Activated CD4-positive, alpha-beta T cell treated with anti-CD3 and anti-CD28 coated beads, Interleukin-2, amount 10 ng/mL, durations not matched to agents 7 days and 5 days (primary cell): Measurements from ENCODE around the gene VIPAS39. TPM values are rescaled to one million over a fixed set of nuclear protein-coding genes. Genes with fewer than 3 reads are reported as not detected.

ENCODE experiments used
- CTCF ChIA-PET: fragments of 350-600 bp; sonication (Branson Sonifier 250); formaldehyde crosslinking; loops from one replicate; lab custom pipeline; 2021; ENCODE audit warnings: antibody characterized with exemption; lab: Charles Lee
- POLR2A ChIA-PET: fragments of 350-600 bp; sonication (Branson Sonifier 250); formaldehyde crosslinking; loops from one replicate; lab custom pipeline; 2021; ENCODE audit warnings: antibody characterized with exemption; lab: Charles Lee
- DNase-seq: peaks from one replicate; pipeline ENCODE4 v3.0.0-alpha.2; 2020
- H3K27ac Mint-ChIP-seq: one replicate; pipeline ENCODE4 v1.8.0; 2021; ENCODE audit warnings: mild to moderate bottlenecking, moderate library complexity, mixed read lengths
- H3K27me3 Mint-ChIP-seq: one replicate; pipeline ENCODE4 v1.8.0; 2021; ENCODE audit warnings: mixed read lengths
- H3K36me3 Mint-ChIP-seq: one replicate; pipeline ENCODE4 v1.8.0; 2021; ENCODE audit warnings: low read depth, mixed read lengths
- H3K4me1 Mint-ChIP-seq: one replicate; pipeline ENCODE4 v1.8.0; 2021; ENCODE audit warnings: mixed read lengths
- H3K4me3 Mint-ChIP-seq: one replicate; pipeline ENCODE4 v1.8.0; 2021; ENCODE audit warnings: mild to moderate bottlenecking, moderate library complexity, mixed read lengths
- H3K9me3 Mint-ChIP-seq: one replicate; pipeline ENCODE4 v1.8.0; 2021; ENCODE audit warnings: mixed read lengths
- total RNA-seq, 2 experiments: library from RNA; stranded (reverse); gene quantifications; one replicate each; pipeline ENCODE4 v1.2.3, GENCODE V29; 2021

The VIPAS39 gene
- total RNA-seq, 2 experiments from 2014 or later, result 19.0 to 20.7 TPM

DNA sequence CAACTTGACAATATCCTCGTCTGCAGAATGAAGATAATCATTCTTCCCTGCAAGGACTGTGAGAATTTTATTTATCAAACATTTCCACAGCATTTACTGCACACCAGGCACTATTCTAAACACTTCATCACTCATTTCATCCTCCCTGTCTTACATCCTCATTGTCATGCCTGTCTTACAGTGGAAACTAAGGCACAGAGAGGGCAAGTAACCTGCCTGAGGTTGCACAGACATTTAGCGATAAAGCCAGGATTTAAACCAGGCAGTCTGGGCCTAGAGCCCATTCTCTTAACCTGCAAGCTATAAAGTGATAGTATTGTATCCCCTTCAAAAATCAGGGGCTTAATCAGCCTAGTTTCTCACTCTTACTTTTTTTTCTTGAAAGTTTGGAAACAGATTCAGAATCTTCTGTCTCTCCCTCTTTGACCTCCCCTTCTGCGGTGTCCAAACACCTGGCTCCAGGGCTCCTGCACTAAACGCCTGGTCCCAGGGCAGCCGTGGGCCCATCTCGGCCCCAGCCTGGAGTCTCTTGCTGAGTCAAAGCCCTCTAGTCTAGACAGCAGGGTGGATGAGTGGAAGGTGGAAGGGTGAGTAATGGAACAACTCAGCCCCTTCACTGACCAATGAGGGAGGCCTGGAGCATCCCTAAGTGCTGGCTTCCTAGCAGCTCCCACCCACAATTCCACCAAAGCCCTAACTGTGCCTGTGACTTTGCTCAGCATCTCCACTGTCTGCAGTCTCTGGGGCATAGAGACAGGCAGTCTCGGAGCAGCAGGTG, 28.7 kb upstream of the VIPAS39 start:
- Mint-ChIP-seq H3K4me3 (no peak overlapping the region), H3K36me3 (no peaks in the 10 kb centered on the region), H3K27me3 (no peaks in the 10 kb centered on the region), H3K4me1 (no peaks in the 10 kb centered on the region), H3K27ac (no peak overlapping the region), H3K9me3 (no peaks in the 10 kb centered on the region)
- POLR2A ChIA-PET, result no interaction called here
- DNase-seq, result no peak
- CTCF ChIA-PET, result no interaction called here

DNA sequence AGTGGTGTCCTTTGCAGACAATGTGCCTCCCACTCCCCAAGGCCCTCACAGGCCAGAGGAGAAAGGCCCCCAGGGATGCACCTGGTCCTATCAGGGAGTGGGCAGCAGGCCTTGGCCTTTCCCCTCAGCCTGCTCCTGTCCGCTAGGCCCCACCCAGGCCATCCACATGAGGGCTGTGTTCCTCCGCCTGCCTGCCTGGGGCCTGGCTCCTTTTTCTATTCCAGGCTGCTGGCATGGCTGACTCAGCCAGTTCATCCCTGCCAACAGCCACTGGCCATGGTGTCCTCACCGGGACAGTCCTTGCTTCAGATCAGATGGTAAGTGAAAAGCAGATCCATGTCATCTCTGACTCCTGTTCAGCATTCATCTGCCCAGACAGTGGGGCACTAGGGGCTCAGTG, 27.9 kb upstream of the VIPAS39 start:
- no peak for DNase-seq
- no peaks in the 10 kb centered on the region for H3K4me1 Mint-ChIP-seq
- H3K27me3 Mint-ChIP-seq, result no peaks in the 10 kb centered on the region
- H3K27ac Mint-ChIP-seq, result no peak overlapping the region
- H3K9me3 Mint-ChIP-seq, result no peaks in the 10 kb centered on the region
- H3K4me3 Mint-ChIP-seq, result no peak overlapping the region
- no peaks in the 10 kb centered on the region for H3K36me3 Mint-ChIP-seq
- CTCF ChIA-PET, result no interaction called here
- POLR2A ChIA-PET, result no interaction called here

DNA sequence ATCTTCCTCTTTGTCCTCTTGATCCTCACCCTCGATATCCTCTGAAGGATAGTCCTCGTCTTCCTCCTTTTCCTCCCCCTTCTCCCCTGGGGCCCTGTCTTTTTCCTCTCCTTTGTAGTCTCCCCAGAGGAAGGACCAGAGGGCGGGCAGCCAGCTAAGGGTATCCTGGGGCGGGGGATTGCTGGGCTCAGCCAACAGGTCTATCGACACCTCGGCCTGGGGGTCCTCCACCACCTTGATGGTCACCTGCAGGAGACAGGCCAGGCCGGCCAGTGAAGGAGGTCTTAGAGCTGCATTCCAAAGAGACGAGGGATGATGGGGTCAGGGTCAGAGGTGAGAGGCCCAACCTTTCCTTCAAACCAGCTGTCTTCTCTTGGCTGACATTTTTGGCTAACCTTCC, 25.0 kb upstream of the VIPAS39 start:
- no peaks in the 10 kb centered on the region for H3K36me3 Mint-ChIP-seq
- DNase-seq, result no peak
- ChIA-PET POLR2A (no interaction called here), CTCF (interaction anchor here (0.6 kb wide), 1 partner anchor 74 kb away, joined by 4 read pairs; no protein-coding TSS in a partner anchor)
- H3K4me3 Mint-ChIP-seq, result no peak overlapping the region
- no peaks in the 10 kb centered on the region for H3K9me3 Mint-ChIP-seq
- no peak overlapping the region for H3K27ac Mint-ChIP-seq
- H3K4me1 Mint-ChIP-seq, result no peaks in the 10 kb centered on the region
- no peaks in the 10 kb centered on the region for H3K27me3 Mint-ChIP-seq

DNA sequence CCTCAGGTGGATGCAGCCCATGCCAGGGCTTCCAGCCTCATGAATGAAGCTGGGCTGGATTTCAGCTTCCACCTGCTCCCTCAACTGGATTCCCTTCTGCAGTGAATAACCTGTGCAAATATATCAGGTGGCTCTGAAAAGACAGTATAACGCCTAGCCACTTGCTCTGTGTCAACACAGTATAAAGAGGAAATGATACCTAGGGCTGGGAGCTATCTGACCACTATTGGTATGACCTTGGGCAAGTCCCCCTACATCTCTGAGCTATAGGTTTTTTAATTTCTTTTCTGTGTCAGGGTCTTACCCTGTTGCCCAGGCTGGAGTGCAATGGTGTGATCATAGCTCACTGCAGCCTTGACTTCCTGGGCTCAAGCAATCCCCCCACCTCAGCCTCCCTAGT, 21.4 kb upstream of the VIPAS39 start:
- no peaks in the 10 kb centered on the region for H3K36me3 Mint-ChIP-seq
- DNase-seq, result no peak
- no peak overlapping the region for H3K27ac Mint-ChIP-seq
- H3K4me3 Mint-ChIP-seq, result no peak overlapping the region
- POLR2A ChIA-PET, result no interaction called here
- H3K27me3 Mint-ChIP-seq, result no peaks in the 10 kb centered on the region
- H3K9me3 Mint-ChIP-seq, result no peaks in the 10 kb centered on the region
- H3K4me1 Mint-ChIP-seq, result no peaks in the 10 kb centered on the region
- CTCF ChIA-PET, result interaction anchor here (0.5 to 1.5 kb wide), 6 partner anchors 10 to 163 kb away, joined by 3 to 4 read pairs (median 3); no protein-coding TSS in a partner anchor

DNA sequence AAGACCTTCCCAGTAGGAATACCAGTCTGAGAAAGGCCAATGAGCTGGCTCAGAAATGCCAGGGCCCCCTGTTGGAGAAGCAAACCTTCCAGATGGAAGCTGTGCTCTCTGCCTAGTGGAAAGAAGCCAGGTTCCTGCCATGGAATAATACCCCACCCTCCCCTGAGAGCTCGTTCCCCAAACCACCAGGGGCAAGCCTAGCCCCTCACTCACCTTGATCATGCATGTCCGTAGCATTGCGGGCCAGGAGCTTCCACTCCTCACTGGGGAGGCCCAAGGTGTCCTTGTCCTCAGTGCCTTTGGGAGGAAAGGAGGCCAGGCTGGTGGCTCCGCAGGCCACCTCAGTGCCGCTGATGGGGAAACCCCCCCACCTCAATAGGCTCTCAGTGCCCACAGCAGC, 20.6 kb upstream of the VIPAS39 start:
- Mint-ChIP-seq H3K36me3 (no peaks in the 10 kb centered on the region), H3K9me3 (no peaks in the 10 kb centered on the region), H3K4me1 (no peaks in the 10 kb centered on the region), H3K27ac (no peak overlapping the region), H3K4me3 (no peak overlapping the region), H3K27me3 (no peaks in the 10 kb centered on the region)
- DNase-seq, result no peak
- ChIA-PET CTCF (interaction anchor here (0.9 to 1.8 kb wide), 5 partner anchors 10 to 55 kb away, joined by 3 to 5 read pairs (median 3); partner anchors contain the start of gene AHSA1), POLR2A (no interaction called here)

DNA sequence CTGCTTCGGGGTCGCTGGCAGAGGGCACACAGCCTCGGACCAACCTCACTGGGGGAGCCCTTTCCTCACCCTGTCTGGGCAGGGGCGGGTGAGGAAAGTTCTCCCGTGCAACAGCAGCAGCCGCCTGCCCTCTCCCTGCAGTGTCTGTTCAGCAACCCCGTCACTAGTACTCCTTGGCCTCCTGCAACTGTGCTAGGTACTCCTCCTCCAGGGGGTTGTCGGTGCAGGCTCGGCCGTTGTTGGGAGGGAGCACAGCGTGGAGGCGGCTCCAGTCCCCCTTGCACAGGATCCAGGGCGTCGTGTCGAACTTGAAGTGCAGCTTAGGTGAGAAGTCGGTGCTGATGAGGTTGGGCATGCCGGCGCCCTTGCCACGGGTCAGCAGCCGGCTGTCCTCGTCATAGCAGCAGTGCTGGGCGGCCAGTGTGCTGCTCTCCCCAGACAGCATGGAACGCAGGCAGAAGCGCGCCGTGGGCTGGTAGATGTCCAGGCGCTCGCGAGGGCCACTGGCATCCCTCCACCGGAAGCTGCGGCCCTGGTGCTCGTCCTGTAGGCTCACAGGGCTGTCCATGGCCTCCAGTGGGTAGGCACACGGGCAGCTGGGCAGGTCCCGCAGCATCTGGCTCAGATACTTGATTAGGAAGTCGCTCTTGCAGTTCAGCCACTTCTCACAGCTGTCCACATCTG, 18.2 kb upstream of the VIPAS39 start:
- Mint-ChIP-seq H3K9me3 (no peaks in the 10 kb centered on the region), H3K27ac (no peak overlapping the region)

DNA sequence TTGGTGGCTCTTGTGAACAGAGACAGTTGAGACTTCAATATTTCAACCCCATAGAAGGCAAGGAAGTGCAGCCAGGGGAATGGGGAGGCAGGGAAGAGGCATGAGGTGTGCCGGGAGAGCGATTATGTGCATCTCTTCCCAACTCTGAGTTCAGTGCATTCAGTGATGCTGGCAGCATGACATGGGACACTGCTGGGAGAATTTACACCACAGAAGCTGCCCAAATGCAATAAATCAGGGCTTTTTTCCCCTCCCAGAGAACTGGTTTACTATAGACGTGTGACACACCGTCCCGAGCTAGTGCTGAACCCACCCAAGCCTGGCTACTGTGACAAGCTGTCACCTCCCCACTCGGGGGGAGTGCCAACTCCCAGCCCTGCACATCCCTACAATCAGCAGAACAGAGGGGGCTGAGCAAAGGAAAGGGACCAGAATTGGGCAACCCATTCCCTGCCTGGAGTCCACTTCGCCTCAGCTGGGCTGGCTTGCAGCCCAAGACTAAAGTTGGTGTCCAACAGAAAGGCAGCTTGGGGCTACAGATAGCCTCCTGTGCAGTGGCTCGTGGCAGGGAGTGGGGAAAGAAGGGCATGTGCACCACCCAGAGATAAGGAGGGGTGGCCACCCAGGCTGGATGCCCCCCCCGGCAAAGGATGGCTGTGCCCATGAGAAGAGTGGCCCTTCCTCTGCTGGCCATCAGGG, 17.2 kb upstream of the VIPAS39 start:
- ChIA-PET POLR2A (no interaction called here), CTCF (no interaction called here)
- Mint-ChIP-seq H3K27ac (no peak overlapping the region), H3K36me3 (peaks cover 1% of the 10 kb centered on the region), H3K4me1 (no peaks in the 10 kb centered on the region), H3K4me3 (no peak overlapping the region), H3K27me3 (peaks cover 5% of the 10 kb centered on the region), H3K9me3 (no peaks in the 10 kb centered on the region)
- no peak for DNase-seq

More for the DNA sequence above, 18.2 kb upstream of the VIPAS39 start:
- DNase-seq, result no peak
- POLR2A ChIA-PET, result no interaction called here
- H3K4me3 Mint-ChIP-seq, result no peak overlapping the region
- H3K27me3 Mint-ChIP-seq, result peaks cover 5% of the 10 kb centered on the region
- CTCF ChIA-PET, result no interaction called here
- H3K4me1 Mint-ChIP-seq, result no peaks in the 10 kb centered on the region
- no peaks in the 10 kb centered on the region for H3K36me3 Mint-ChIP-seq

DNA sequence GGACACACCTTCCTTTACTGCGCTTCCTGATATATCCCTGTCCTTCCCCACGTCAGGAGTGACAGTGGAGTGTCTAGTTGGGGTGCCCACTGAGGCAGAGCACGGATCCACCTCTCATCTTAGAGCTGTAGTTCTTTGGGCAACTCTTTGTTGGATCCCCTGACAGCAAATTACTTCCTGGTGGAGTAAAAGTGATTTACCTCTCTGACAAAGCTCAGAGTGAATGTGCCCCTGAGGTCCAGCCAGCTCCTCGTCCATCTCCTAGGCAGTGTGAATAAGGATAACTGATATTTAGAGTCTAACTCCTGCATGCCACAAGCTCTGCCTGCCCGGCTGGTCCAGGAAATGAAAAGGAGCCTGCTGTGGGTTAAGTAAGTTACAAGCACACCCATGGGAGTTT, 16.5 kb upstream of the VIPAS39 start:
- ChIA-PET CTCF (no interaction called here), POLR2A (no interaction called here)
- Mint-ChIP-seq H3K4me3 (no peak overlapping the region), H3K27ac (no peak overlapping the region), H3K9me3 (no peaks in the 10 kb centered on the region), H3K4me1 (no peaks in the 10 kb centered on the region), H3K36me3 (peaks cover 8% of the 10 kb centered on the region), H3K27me3 (peaks cover 5% of the 10 kb centered on the region)
- DNase-seq, result no peak

DNA sequence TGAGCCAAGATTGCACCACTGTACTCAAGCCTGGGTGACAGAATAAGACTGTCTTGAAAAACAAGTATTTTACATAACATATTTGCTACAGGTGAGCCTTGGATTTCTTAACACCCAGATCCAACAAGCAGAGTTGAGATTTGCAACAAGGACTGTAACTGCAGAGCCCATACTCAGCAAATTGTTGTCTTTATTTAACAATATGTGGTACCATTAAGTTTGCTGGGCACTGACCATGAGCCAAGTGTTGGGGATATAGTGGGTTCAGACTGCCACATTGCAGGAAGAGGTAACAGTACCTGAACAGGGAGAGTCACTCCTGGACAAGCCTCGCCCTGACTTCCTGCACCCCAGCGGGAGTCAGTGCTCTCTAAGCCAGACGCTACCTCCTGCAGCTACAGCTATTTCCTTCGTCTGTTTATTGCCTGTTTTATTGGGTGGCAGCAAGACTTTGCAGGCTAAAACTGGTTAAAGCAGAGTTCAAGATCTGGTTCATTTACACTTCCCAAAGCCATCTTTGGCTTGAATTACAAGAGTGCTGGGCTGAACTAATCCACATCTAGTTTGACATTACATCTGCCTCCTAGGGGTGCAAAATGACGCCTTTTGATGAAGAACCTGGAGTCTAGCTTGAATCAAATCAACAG, 12.9 kb upstream of the VIPAS39 start:
- POLR2A ChIA-PET, result no interaction called here
- H3K36me3 Mint-ChIP-seq, result peaks cover 30% of the 10 kb centered on the region
- no peaks in the 10 kb centered on the region for H3K4me1 Mint-ChIP-seq
- no peak for DNase-seq
- peaks cover 5% of the 10 kb centered on the region for H3K27me3 Mint-ChIP-seq
- no peak overlapping the region for H3K4me3 Mint-ChIP-seq
- H3K27ac Mint-ChIP-seq, result no peak overlapping the region
- H3K9me3 Mint-ChIP-seq, result no peaks in the 10 kb centered on the region
- CTCF ChIA-PET, result interaction anchor here (1.8 kb wide), 1 partner anchor 11 kb away, joined by 5 read pairs; no protein-coding TSS in a partner anchor

DNA sequence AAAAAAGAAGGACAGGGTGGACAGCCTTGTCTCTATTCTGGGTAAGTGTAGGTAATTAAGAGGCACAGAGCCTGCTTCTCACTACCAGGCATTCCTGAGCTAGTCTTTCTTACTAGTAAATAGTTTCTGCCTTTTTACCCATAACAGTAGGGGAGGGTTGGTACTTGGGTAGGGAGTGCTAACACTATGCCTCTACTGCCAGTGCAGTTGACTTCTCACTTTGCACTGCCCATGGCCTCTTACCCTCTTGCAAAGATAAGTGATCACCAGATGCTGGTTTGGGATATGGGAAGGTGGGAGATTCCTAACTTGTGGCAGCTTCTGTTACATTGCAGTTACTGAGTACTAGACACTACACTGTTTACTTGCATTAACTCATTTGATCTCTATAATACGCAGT, 12.1 kb upstream of the VIPAS39 start:
- H3K36me3 Mint-ChIP-seq, result peaks cover 38% of the 10 kb centered on the region
- peaks cover 5% of the 10 kb centered on the region for H3K27me3 Mint-ChIP-seq
- H3K4me1 Mint-ChIP-seq, result no peaks in the 10 kb centered on the region
- H3K27ac Mint-ChIP-seq, result no peak overlapping the region
- ChIA-PET POLR2A (no interaction called here), CTCF (interaction anchor here (1.8 kb wide), 1 partner anchor 11 kb away, joined by 5 read pairs; no protein-coding TSS in a partner anchor)
- H3K4me3 Mint-ChIP-seq, result no peak overlapping the region
- DNase-seq, result no peak
- no peaks in the 10 kb centered on the region for H3K9me3 Mint-ChIP-seq

DNA sequence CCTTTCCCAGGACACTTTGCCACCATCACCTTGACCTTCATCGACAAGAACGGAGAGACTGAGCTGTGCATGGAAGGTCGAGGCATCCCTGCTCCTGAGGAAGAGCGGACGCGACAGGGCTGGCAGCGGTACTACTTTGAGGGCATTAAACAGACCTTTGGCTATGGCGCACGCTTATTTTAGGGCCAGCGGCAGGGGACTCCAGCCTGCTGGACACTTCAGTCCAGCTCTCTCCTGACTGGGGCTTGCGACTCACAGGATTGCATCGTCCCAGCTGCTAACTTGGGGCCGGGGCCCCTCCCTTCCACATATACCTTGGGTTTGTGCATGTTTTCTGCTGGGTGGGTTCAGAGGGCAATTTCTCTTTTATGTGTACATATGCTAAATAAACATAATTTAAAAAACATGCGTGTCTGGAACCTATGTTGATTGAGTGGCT, 11.7 kb upstream of the VIPAS39 start:
- POLR2A ChIA-PET, result no interaction called here
- no peak overlapping the region for H3K4me3 Mint-ChIP-seq
- CTCF ChIA-PET, result interaction anchor here (0.7 to 1.8 kb wide), 2 partner anchors 10 to 111 kb away, joined by 3 to 5 read pairs; no protein-coding TSS in a partner anchor
- no peak overlapping the region for H3K27ac Mint-ChIP-seq
- H3K27me3 Mint-ChIP-seq, result peaks cover 5% of the 10 kb centered on the region
- no peaks in the 10 kb centered on the region for H3K9me3 Mint-ChIP-seq
- no peak for DNase-seq
- peaks cover 40% of the 10 kb centered on the region for H3K36me3 Mint-ChIP-seq
- H3K4me1 Mint-ChIP-seq, result no peaks in the 10 kb centered on the region

DNA sequence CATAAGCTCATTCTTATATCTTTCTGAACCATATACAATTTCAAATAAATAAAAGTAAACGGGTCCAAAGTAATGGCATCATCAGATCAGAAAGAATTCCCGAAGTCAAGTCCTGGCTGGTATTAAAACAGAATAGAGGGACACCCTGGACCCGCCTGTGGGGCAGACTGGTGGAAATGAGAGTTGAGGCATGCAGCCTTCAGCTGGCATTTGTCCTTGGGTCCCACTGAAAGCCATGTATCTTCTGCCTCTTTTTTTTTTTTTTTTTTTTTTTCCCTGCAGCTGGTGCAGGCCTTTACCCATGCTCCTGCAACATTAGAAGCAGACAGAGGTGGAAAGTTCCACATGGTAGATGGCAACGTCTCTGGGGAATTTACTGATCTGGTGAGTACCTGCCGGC, 10.4 kb upstream of the VIPAS39 start:
- no peak overlapping the region for H3K27ac Mint-ChIP-seq

More for the DNA sequence above, 10.4 kb upstream of the VIPAS39 start:
- ChIA-PET CTCF (interaction anchor here (0.6 to 0.8 kb wide), 2 partner anchors 9 to 1552 kb away, joined by 3 to 4 read pairs; no protein-coding TSS in a partner anchor), POLR2A (no interaction called here)
- H3K4me1 Mint-ChIP-seq, result no peaks in the 10 kb centered on the region
- H3K4me3 Mint-ChIP-seq, result no peak overlapping the region
- H3K9me3 Mint-ChIP-seq, result no peaks in the 10 kb centered on the region
- H3K36me3 Mint-ChIP-seq, result peaks cover 47% of the 10 kb centered on the region
- DNase-seq, result no peak
- peaks cover 5% of the 10 kb centered on the region for H3K27me3 Mint-ChIP-seq
